ENCODE measurements around the gene MOSPD3.
"Not testable (repeated sequence)": the region's sequence is repeated elsewhere in the genome, so short reads cannot be mapped to it uniquely, and the experiment has no call there.

MOSPD3 gene

DNA sequence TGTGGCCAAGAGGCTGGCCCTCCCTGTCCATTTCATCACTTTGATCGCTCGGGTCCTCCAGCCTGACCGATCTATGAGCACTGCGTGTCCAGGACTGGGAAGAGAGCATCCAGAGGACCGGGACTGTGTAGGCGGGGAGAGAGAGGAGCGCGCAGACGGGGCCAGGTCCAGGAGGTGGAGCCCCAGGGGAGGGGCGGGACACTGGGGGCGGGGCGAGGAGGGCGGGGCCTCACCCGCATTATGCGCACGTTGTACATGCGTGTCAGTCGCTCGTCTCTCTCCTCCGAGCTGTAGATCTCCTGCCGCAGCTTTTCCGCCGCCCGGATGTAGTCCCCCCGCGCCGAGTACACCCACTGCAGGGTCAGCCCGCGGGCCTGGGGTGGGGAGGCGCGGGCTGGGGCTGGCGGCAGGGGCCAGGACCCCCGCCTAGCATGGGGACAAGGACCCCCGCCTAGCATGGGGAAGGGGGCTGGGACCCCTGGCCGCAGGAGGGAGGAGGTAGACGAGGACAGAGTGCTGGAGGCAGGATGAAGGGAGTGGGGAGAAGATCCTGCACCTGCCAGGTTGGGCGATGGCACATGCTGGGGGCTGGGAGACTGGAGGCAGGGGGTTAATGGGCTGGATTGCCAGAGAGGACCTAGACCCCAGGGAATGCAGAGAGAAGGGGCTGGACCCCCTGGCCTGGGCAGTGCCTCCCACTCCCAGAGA lies 14.3 kb downstream of the MOSPD3 start:
- peak; percentile 52 to 73 for DNase-seq

GRCh38 chr7:100627238-100627549 lies 14.9 kb downstream of the MOSPD3 start:
- DNase-seq: no peak

DNA sequence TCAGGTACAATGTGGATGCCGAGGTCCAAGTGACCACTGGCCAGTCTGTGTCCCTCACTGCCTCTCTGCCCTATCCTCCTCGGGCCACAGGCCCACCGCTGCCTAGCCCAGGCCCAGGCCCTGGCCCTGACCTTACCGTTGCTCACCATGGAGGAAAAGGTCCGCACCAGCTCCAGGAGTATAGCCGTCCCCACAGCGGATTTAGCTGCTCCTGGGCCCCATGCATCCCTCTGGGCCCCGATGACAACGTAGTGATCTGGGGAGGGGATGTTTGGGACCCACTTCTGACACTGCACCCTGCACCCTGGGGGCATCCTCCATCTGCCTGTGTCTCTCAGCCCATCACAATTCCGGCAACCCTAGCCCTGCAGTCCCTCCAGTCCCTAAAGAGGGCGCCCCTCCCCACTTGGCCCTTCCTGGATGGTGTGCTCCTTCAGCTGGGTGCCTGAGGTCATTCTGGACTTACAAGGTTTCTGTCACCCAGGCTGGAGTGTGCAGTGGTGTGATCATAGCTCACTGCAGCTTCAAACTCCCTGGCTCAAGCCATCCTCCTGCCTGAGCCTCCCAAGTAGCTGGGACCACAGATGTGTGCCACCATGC lies 16.9 kb downstream of the MOSPD3 start:
- peak; percentile 11 to 34 for DNase-seq

- DNase-seq: no peak
Observed at GRCh38 chr7:100630066-100630465, 17.7 kb downstream of the MOSPD3 start.

- peak in 1 of 2 experiments; percentile 32 for DNase-seq
Observed at GRCh38 chr7:100632951-100633717, 20.8 kb downstream of the MOSPD3 start.

- DNase-seq: no peak
Observed at GRCh38 chr7:100639995-100640516, 27.7 kb downstream of the MOSPD3 start.

- DNase-seq: no peak
Observed at GRCh38 chr7:100640517-100641440, 28.4 kb downstream of the MOSPD3 start.

GRCh38 chr7:100641463-100641859 lies 29.1 kb downstream of the MOSPD3 start, which contains the start of gene TFR2:
Gene TFR2, minus strand, starts transcription at chr7:100641552. Its CDS starts 43 bp downstream, at chr7:100641509.
- DNase-seq: no peak

- no peak for DNase-seq
Observed at GRCh38 chr7:100641860-100642533, 29.7 kb downstream of the MOSPD3 start.

- DNase-seq: no peak
Observed at GRCh38 chr7:100642534-100642907, 30.2 kb downstream of the MOSPD3 start.

DNA sequence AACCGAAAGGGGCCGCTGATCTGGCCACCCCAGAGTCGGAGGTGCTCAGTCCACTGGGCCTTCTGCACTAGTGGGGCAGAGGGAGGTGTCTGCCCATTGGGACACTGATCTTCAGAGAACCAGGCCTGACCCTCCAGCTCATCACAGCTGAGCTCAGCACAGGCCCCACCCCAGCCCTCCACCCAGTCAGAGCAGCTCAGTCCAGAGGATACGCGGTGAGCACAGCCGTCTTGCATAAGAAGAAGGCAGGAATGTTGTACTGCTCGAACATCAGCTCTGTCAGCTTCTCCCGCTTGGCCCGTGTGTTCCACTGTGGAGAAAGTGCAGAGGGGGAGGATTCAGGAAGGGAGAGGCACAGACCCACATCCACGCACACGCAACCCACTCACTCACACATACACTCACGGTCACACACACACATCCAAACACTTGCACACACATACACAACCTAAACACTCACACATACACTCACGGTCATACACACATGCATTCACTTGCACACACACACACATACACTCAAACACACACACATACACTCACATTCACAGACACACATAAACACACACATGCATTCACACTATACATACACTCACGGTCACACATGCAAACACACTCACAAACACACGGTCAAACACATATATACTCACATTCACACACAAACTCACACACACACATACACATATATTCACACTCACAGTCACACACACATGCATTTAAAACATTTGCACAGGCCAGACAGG lies 37.7 kb downstream of the MOSPD3 start:
- no peak for DNase-seq

- no peak for DNase-seq
Observed at GRCh38 chr7:100654908-100655831, 42.8 kb downstream of the MOSPD3 start.

DNA sequence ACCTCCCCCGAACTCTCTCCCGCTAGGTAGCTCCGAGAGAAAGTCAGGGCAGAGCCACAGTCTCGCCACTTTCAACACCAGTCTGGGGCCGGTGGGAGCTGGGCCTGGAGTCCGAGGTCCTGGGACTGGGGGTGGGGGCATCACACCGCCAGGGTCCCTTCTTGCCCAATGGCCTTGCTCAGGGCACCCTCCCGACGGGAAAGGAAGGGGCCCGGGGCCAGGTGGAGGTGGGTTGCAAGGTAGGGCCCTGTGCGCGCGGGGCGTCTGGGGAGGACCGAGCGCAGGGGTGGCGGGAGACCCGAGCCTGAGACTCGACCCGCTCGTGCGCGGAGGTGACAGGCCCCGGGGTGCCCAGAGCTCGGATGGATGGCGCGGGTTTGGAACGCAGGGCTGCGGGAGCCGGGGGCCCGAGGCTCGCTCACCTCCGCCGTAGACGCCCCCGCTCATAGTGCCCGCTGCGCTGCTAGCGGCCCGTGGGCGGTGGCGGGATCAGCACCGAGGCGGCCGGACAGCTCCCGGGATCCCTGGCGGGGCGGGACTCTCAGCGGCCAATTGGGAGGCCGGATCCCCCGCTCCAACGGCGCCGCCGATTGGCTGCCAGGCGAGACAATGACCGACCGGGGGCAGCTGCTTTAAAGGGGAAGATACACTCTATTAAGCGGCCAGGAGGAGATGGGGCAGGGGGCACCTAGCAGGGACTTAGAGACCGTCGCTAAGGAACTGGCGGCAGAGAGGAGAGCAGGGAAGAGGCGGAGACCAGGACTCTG lies 43.8 kb downstream of the MOSPD3 start, which contains the start of gene ACTL6B:
Gene ACTL6B, minus strand, starts transcription at position 541 of the 767 bp plus-strand sequence. Its CDS starts 94 bp downstream, at position 447.
- DNase-seq: no peak

DNA sequence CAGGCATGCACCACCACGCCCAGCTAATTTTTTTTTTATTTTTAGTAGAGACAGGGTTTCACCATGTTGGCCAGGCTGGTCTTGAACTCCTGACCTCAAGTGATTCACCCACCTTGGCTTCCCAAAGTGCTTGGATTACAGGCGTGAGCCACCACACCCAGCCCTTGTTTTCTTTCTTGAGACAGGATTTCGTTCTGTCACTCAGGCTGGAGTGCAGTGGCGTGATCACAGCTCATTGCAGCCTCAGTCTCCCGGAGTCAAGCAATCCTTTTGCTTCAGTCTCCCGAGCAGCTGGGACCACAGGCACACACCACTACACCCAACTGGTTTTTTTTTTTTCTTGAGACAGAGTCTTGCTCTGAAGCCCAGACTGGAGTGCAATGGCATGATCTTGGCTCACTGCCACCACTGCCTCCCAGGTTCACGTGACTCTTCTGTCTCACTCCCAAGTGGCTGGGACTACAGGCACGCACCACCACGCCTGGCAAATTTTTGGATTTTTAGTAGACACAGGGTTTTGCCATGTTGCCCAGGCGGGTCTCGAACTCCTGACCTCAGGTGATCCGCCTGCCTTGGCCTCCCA lies 49.9 kb downstream of the MOSPD3 start:
- not testable (repeated sequence) for DNase-seq
